Vagina (tissue), 2 donors: Measurements from ENCODE around the gene ASB15.

Source experiments
- POLR2A ChIP-seq, 2 donors: fragments of 450-650 bp; IDR thresholded peaks; one replicate each; pipeline ENCODE4 v1.6.1; 2017; ENCODE audit warnings: antibody characterized with exemption in 2 of 2, mild to moderate bottlenecking in 2 of 2, moderate library complexity in 2 of 2
- POLR2AphosphoS5 ChIP-seq, 2 donors: sonication (generic); formaldehyde crosslinking; IDR thresholded peaks; one replicate each; pipeline ENCODE4 v1.9.0; 2017; ENCODE audit warnings: antibody characterized with exemption in 2 of 2, mild to moderate bottlenecking in 2 of 2, low read depth in 1 of 2; ENCODE audit not compliant: insufficient read depth in 1 of 2
- TF ChIP-seq, protein P1 (sequence below), 3 experiments: fragments of 450-650 bp in 2 of 3; fragments of 200-600 bp in 1 of 3; sonication (generic) in 1 of 3; IDR thresholded peaks; one replicate each; pipeline ENCODE4 v1.5.1; 2017 to 2019; ENCODE audit warnings: antibody characterized with exemption in 3 of 3, mild to moderate bottlenecking in 2 of 3, moderate library complexity in 2 of 3

DNA sequence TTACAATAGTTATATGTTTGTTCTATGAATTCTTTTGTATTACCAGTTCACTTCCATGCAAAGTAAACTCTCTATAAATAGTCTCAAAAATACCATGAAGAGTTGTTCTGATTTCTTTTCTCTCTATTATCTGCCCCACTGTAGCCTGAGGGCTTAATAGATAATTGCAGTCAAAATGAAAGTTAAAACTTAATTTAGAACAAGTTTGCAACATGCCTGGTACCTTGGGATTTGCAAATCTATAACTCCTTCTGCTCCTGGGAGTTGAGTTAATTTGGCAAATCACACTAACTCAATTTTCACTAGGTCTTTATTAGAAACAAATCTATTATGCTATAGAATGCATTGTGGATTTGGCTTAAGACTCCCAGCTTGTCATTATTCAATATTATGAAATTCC, 22.2 kb upstream of the ASB15 start:
- TF ChIP-seq, protein P1, sequence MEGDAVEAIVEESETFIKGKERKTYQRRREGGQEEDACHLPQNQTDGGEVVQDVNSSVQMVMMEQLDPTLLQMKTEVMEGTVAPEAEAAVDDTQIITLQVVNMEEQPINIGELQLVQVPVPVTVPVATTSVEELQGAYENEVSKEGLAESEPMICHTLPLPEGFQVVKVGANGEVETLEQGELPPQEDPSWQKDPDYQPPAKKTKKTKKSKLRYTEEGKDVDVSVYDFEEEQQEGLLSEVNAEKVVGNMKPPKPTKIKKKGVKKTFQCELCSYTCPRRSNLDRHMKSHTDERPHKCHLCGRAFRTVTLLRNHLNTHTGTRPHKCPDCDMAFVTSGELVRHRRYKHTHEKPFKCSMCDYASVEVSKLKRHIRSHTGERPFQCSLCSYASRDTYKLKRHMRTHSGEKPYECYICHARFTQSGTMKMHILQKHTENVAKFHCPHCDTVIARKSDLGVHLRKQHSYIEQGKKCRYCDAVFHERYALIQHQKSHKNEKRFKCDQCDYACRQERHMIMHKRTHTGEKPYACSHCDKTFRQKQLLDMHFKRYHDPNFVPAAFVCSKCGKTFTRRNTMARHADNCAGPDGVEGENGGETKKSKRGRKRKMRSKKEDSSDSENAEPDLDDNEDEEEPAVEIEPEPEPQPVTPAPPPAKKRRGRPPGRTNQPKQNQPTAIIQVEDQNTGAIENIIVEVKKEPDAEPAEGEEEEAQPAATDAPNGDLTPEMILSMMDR (IDR thresholded peaks at IDR 0.05): no peak
- TF ChIP-seq POLR2AphosphoS5 (IDR thresholded peaks at IDR 0.05; ENCODE audit: insufficient read depth in 1 of 2, low read depth in 1 of 2) (no peak), POLR2A (IDR thresholded peaks at IDR 0.05) (no peak)
